NCI-H526 (cell line): ENCODE measurements around the gene UBE2I.
A peak's percentile ranks its signal among the peaks of the same experiment; 100 is the strongest.

Source experiments
- DNase-seq, 2 experiments: peaks; one replicate each; lab custom pipeline; 2025; lab: John Stamatoyannopoulos, UW

The UBE2I gene

DNA sequence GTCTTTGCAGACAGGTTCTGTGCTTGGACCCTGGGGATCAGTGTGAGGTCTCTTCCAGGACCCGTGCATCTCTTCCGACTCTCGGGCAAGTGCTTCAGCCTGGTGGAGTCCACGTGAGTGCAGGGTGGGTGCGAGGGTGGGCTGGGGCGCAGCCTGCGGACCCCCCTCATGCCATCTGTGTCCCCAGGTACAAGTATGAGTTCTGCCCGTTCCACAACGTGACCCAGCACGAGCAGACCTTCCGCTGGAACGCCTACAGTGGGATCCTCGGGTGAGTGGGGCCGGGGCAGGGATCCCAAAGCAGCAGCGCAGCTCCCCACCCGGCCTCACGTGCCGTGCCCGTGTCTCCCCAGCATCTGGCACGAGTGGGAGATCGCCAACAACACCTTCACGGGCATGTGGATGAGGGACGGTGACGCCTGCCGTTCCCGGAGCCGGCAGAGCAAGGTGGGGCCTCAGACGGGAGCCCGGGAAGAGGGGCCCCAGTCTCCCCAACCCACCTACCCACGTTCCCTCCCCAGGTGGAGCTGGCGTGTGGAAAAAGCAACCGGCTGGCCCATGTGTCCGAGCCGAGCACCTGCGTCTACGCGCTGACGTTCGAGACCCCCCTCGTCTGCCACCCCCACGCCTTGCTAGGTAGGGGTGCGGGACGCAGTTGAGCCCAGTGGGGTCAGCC lies 52.4 kb downstream of the UBE2I start:
- DNase-seq: no peak

DNA sequence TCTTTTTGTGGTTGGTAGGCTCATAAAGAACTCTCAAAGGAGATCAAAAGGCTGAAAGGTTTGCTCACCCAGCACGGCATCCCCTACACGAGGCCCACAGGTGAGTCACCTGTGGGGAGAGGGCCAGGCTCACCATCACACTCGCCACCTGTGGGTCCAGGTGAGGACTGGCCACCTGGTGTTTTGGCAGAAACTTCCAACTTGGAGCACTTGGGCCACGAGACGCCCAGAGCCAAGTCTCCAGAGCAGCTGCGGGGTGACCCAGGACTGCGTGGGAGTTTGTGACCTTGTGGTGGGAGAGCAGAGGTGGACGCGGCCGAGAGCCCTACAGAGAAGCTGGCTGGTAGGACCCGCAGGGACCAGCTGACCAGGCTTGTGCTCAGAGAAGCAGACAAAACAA lies 53.4 kb downstream of the UBE2I start:
- DNase-seq: no peak

GRCh38 chr16:1363501-1364041 lies 54.1 kb downstream of the UBE2I start:
- peak in 1 of 2 experiments; percentile 58 for DNase-seq

GRCh38 chr16:1364510-1364909 lies 55.1 kb downstream of the UBE2I start:
- no peak for DNase-seq

GRCh38 chr16:1366060-1366711 lies 56.8 kb downstream of the UBE2I start:
- DNase-seq: no peak

- no peak for DNase-seq
Observed at GRCh38 chr16:1366712-1367299, 57.4 kb downstream of the UBE2I start.

DNA sequence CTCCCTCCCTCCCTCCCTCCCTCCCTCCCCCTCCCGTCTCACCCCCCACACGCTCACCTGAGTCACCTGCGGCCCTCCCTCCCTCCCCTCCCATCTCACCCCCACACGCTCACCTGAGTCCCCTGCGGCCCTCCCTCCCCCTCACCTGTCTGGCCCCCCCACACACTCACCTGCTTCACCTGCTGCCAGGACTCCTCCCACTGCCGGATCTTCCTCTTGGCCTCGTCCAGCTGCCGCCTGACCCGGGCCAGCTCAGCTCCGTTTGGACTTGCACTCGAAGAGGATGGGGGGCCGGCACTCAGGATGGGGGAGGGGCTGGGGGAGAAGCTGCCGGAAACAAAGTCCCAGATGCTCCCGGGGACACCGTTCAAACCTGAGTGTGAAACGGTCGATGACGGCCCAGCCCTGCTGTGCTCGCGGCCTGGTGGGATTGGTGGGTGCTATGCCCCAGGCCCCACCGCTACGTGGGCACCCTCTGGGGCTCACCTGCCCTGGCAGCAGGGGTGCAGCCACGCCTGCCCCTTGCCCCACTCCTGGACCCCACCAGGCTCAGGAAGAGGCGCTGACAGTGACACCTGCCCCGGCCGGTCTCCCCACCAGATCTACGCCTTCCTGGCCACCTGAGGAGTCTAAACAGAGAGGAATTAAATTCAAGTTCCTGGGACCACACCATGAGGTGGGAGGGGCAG lies 58.2 kb downstream of the UBE2I start:
- no peak for DNase-seq

DNA sequence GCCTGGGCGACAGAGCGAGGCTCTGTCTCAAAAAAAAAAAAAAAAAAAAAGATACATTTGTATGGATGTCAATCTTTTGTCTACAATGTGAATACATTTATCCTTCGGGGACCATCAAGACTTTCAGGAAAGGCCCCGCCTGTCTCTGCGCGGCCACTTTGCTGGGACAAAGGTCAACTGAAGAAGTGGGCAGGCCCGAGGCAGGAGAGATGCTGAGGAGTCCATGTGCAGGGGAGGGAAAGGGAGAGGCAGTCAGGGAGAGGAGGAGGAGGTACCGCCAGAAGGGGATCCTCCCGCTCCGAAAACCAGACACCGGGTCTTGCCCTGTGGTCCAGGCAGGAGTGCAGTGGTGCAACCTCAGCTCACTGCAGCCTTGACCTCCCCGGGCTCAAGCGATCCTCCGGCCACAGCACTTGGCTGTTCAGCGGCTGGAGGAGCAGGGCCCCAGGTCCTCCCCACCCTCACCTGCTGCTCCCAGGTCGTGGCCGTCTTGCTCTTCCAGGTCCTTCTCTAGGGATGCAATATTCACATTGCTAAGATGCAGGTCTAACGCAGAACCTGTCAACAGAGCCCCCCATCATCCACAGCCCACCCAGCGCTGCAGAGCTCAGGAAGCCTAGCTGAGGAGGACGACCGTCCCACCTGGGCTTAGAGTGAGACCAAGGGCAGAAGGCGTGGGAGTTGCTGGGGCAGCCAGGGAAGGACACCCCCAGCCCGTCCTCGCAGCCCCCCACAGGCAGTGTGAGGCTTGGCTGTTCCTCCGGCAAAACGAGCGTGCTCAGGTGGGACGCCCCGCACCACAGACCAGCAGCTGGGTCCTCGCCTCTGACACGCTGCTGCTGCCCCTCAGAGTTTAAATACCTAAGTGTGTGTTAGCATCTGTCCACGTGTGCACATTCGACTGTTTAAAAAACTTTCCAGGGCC lies 61.9 kb downstream of the UBE2I start:
- DNase-seq: no peak

DNA sequence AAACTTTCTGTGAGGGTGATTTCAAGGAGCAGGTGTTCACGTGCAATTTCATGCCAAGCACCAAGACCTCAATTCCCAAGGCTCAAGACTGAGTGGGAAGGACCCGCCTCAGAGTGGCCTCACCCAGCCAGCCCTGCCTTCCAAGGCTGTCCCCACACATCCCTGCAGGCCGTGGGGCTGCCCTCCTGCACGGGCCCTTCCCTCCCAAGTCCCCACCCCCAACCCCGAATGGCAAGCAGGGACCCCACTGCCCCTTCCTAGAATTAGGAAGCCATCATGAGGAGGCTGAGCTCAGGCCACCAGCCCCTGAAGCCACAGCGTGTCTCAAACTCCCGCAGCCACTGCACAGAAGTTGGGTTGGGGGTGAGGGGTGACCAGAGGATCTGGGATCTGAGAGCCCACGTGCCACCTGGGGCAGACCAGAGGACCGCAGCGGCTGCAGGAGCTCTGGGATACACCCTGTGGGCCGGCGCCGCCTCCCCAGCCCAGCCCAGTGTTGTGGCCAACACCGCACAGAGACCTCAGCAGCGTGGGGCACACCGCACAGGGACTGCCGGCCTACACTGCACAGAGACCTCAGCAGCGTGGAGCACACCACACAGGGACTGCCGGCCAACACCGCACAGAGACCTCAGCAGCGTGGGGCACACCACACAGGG lies 63.0 kb downstream of the UBE2I start:
- DNase-seq: no peak

- DNase-seq: no peak
Observed at GRCh38 chr16:1374418-1375297, 65.2 kb downstream of the UBE2I start.

- no peak for DNase-seq
Observed at GRCh38 chr16:1375298-1375640, 65.8 kb downstream of the UBE2I start.

GRCh38 chr16:1375741-1376410 lies 66.4 kb downstream of the UBE2I start:
- no peak for DNase-seq
